Measurements from ENCODE around the gene ADSS1.
"Not testable (repeated sequence)": the region's sequence is repeated elsewhere in the genome, so short reads cannot be mapped to it uniquely, and the experiment has no call there.

ADSS1 gene

DNA sequence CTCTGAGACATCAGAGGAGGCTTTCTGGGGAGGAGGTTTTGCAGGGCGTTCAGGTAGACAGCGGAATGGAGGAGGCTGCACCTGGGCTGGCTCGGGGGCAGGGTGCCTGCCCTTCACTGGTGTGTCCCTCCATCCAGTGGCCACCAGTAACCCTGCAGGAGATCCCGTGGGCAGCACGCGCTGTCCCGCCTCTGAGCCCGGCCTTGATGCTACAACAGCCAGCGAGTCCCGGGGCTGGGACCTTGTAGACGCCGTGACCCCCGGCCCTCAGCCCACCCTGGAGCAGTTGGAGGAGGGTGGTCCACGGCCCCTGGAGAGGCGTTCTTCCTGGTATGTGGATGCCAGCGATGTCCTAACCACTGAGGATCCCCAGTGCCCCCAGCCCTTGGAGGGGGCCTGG lies 10.0 kb upstream of the ADSS1 start:
- H3K4me3 ChIP-seq (ENCODE audit: low read depth, low read length): no peak overlapping the region

DNA sequence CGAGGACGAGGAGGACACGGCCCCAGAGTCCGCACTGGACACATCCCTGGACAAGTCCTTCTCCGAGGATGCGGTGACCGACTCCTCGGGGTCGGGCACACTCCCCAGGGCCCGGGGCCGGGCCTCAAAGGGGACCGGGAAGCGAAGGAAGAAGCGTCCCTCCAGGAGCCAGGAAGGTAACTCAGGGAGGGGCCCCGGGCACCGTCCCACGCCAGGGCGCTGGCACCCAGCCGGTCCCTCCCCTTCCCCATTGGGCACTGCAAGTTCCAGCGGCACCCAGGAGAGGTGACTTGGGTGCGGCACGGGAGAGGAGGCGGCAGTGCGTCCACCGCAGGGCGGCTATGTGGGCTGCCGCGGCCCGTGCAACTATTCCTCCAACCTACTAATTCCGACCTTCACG lies 9.3 kb upstream of the ADSS1 start:
- H3K4me3 ChIP-seq (ENCODE audit: low read depth, low read length): no peak overlapping the region

GRCh38 chr14:104715416-104715815 lies 8.6 kb upstream of the ADSS1 start:
- no peak overlapping the region for H3K4me3 ChIP-seq (ENCODE audit: low read depth, low read length)

DNA sequence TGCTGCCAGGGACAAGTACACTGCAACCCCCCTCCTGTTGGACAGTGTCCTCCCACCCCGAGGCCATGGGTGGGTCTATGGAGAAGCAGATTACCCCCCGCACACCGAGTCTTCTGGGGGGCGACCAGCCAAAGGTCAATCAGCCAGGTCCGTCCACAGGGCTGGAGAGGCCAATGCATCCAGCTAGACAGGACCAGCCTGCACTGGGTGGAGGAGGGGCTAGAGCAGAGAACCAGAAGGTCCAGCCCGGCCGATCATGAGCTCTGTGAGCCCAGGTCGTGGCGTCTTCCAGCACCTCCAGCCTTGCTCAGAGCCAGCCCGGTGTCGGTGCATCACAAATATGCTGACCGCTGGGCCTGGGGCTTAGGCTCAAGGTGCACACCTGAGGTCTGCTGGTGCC lies 8.2 kb upstream of the ADSS1 start:
- H3K4me3 ChIP-seq (ENCODE audit: low read depth, low read length): no peak overlapping the region

GRCh38 chr14:104717137-104717536 lies 6.9 kb upstream of the ADSS1 start:
- no peak overlapping the region for H3K4me3 ChIP-seq (ENCODE audit: low read depth, low read length)

DNA sequence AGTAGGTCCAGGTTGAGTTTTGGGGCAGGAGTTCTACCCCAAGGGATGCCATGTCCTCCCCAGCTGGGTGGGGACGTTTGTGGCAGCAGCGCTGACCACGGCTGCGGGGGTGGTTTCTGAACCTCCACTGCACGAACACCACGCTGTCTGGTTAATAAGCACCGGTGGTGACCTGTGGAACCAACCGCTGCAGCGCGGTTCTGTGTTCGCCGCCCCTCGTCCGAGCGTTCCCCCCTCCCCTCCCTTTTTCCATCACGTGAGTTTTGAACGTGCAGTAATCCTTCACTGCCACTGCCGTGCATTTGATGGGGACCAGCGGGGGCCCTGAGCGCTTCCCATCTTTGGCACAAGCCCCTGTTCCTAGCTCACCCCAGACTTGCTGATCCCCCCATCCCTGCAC lies 6.4 kb upstream of the ADSS1 start:
- no peak overlapping the region for H3K4me3 ChIP-seq (ENCODE audit: low read depth, low read length)

DNA sequence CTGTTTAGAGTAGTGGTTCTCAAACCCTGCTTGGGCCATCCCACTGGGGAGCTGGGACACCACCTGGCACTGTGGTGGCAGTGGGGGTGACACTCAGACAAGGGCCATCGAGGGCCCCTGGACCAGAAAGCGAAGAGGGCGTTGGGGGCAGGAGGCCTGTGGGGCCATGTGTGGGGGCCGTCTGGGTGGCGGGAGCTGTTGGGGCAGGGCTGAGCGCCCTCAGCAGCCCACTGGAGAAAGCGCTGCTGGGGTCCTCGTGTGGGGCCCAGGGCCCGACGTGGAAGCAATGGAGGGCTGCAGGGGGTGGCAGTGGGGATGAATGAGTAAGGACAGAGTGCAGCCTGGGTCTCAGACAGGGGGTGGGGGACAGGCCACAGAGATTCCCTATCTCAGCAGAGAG lies 5.9 kb upstream of the ADSS1 start:
- no peak overlapping the region for H3K4me3 ChIP-seq (ENCODE audit: low read depth, low read length)

DNA sequence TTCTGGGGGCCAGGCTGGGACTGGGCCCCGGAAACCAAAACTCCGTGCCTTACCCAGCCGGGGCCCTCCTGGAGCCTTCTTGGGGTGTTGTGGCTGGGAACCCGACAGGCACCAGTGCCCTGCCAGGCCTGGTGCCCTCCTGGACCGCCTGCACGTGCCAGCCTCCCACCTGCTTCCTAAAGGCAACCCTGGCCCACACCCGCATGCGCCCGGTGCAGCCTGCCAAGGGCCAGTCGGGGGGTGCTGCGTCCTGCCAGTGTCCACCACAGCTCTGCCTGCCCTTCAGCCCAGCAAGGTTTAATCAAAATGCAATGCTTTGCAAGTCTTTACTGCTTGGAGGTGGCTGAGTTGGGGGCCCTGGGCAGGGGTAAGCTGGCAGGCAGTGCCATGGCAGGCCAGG lies 5.2 kb upstream of the ADSS1 start:
- no peak overlapping the region for H3K4me3 ChIP-seq (ENCODE audit: low read depth, low read length)

- no peak overlapping the region for H3K4me3 ChIP-seq (ENCODE audit: low read depth, low read length)
Measured at GRCh38 chr14:104719343-104719742, 4.7 kb upstream of the ADSS1 start.

- no peak overlapping the region for H3K4me3 ChIP-seq (ENCODE audit: low read depth, low read length)
Measured at GRCh38 chr14:104721505-104722431, 2.3 kb upstream of the ADSS1 start.

DNA sequence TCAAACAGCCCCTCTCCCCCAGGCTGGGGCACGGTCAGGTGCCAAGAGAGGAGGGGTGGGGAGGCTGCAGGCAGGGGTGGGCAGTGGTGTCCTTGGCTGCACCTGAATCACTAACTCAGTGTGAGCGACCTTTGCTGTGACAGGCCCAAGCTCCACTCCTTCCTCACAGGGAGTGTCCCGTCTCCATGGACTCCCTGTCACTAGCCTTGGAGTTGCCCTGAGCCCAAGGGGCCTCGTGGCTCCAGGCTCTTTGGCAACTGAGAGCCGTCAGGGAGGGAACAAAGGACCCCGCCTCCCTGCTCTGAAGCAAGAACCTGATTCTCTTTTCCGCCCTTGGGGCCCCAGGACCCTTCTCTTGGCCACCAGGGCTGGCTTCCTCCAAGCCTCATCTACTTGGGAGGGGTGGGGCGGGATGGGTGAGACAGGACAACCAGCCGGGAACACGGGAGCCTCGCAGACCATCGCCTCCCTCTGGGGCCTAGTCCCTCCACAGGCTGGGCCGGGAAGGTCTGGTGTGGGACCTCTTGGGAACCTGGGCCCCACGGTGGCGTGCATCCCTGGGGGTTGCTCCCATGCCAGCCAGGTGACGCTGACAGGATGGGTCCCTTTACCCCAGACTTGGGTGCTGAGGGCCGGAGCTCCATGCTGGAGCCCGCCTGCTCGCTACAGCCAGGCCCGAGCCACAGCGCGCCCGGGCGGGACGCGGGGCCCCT lies 935 bp upstream of the ADSS1 start:
- no peak overlapping the region for H3K4me3 ChIP-seq (ENCODE audit: low read depth, low read length)

DNA sequence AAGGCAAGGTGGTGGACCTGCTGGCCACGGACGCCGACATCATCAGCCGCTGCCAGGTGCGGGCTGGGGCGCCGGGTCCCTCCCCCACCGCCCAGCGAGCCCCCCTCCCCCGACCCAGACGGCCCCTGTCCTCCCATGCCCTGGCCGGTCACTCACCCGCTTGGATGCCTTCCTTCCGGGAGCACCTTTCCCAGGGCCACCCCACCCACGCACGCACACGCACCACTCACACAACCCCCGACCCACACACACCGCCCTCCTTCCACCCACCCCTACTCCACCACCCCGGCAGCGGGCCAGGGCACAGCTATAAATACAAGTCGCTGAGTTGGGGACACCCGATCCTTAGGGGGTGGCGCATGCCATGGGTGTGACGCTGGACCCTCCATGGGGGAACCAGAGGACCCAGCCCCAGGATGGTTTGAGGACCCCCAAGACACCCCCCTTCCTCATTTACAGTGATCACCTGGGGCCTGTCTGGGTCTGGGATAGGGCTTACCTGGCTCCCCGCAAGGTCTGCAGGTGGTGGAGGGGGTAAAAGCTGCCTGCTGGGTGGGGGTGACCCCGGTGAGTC lies 465 bp downstream of the ADSS1 start:
- peak overlapping the region; percentile 35 for H3K4me3 ChIP-seq (ENCODE audit: low read depth, low read length)

DNA sequence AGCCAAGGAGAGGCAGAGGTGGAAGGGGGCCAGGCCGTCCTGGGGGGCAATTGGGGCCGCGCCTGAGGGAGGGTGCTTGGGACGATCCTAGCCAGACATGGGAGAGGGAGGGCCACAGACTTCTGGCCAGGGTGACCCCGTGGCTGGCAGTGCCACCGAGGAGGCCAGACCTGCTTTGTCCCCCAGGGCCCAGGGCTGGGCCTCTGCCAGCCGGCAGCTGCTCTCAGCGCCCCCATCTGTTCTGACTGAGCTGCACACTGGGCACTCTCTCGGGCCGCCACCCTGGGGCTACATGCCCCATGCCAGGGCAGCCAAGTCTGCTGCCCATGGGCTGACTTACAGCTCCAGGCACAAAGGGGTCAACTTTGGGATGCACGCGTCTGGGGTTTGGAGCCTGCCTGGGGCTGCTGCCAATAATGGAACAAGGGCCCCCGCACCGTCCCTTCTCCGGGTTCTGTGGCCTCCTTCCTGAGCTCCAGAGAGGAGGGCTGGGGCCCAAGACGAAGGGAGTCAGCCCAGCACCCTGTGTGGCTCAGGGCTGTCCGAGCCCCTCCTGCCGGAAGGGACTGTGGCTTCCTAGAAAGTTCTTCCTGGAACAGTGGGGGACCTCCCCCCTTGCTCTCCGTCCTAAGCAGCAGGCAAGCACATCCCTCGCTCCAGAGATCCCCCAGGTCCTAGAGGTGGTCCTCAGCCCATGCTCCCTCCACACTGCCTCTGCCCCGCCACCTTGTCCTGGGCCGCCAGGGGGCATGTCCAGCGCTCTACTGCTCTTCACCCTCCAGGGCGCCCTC lies 1.1 kb downstream of the ADSS1 start:
- peak overlapping the region; percentile 35 for H3K4me3 ChIP-seq (ENCODE audit: low read depth, low read length)

DNA sequence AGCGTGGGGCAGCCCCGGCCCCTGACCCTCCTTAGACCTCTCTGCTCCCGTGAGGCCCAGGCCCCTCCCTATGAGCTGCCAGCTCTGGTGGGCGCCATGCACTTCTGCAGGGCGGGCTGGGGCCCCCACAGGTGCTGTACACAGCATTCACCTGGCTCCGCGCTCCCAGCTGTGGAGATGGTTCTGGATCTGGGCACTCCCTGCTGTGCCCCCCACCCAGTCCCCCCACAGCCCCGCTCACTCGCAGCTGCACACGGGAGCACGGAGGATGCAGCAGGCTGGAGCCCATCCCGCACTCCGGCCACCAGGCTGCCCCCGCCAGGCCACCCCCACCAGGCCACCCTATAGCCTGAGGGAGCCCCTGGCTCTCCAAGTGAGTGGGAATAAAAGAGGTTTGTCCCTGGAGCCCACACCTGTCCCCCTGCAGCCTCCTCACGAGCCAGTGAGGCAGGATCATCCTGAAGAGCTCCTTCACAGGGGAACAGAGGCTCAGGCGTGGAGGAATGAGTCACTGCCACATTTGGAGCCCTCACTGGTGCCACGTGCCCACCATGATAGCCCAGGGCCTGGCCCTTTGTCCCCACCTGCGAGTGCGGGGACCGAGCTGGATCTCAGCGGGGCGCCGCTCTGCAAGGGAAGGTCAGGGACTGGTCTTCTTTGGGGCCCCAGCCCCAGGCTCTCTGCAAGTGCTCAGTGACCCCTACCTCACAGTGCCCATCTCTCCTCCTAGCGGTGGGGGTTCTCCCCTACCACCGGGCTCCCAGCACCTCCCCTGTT lies 1.9 kb downstream of the ADSS1 start:
- H3K4me3 ChIP-seq (ENCODE audit: low read depth, low read length): no peak overlapping the region

GRCh38 chr14:104726600-104727451 lies 2.8 kb downstream of the ADSS1 start:
- H3K4me3 ChIP-seq (ENCODE audit: low read depth, low read length): no peak overlapping the region

DNA sequence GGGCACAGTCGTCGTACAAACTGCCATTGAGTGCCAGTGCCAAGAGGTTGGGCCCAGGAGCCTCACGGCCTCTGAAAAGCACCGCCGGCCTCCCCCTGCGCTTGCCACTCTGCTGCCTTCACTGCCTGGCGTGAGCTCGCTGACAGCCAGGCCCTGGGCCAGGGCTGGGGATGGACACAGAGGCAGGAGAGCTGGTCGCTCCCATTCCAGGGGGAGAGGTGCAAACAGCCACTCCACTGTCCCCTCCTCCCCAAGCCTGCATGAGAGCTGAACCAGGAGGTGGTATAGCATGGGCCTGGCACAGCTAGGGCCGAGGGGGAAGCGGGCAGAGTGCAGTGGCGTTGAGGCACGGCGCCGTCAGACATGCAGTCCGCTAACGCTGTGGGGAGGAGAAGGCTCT lies 4.6 kb downstream of the ADSS1 start:
- no peak overlapping the region for H3K4me3 ChIP-seq (ENCODE audit: low read depth, low read length)

DNA sequence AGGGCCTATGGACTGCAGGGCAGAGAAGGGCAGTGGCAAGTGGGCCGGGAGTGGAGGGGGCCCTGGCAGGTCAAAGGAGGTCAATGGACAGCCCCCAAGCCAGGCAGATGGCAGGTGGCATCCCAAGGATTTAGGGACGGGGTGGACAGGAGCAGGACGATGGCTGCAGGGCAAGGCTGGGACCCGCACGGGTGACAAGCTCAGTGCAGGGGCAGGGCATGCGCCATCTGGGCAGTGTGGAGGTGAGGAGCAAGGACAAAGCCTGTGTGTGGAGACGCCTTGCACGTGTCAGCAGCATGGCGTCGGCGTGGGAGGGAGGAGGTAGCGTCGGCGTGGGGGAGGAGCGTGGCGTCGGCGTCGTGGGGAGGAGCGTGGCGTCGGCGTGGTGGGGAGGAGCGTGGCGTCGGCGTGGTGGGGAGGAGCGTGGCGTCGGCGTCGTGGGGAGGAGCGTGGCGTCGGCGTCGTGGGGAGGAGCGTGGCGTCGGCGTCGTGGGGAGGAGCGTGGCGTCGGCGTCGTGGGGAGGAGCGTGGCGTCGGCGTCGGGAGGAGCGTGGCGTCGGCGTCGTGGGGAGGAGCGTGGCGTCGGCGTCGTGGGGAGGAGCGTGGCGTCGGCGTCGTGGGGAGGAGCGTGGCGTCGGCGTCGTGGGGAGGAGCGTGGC lies 5.3 kb downstream of the ADSS1 start:
- not testable (repeated sequence) for H3K4me3 ChIP-seq (ENCODE audit: low read depth, low read length)

DNA sequence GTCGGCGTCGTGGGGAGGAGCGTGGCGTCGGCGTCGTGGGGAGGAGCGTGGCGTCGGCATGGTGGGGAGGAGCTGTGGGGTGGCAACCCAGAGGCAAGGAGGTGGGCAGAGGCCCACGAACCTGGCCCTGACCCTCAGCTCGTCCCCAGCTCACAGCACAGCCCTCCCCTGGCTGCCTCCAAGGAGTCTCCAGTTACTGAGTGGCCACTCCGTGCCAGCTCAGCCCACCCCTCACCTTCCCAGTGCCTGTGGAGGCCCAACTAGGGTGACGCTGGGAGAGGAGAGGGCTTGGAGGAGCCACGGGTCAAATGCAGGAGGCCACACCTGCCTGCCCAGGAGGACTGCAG lies 5.8 kb downstream of the ADSS1 start:
- H3K4me3 ChIP-seq (ENCODE audit: low read depth, low read length): no peak overlapping the region

DNA sequence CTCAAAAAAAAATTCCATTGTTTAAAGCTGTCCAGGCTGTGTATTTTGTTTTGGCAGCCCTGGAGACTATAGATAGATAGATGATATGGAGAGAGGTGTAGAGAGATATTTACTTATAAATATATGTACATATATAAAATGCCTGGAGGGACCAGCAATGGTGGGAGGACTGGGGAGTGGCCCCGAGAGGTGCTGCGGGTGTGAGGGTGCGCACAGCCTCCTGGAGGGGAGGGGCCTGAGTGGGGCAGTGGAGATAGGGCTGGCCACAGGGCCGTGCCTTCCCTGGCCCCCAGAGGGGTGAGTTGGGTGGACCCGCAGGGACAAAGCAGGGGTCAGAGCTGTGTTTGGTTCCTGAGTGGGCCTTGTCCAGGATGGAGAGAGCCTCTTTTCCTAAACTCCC lies 6.5 kb downstream of the ADSS1 start:
- no peak overlapping the region for H3K4me3 ChIP-seq (ENCODE audit: low read depth, low read length)

All from iPS-11a (cell line).